DND-41 (cell line): ENCODE data around the gene EFEMP2.
A peak's percentile ranks its signal among the peaks of the same experiment; 100 is the strongest.

Source experiments
- ATAC-seq: fragments of 200-7000 bp; cut with Tn5 transposase; 3 replicates; pipeline ENCODE4 v1.9.1; 2021; ENCODE audit warnings: low read depth; ENCODE audit not compliant: insufficient read depth
- DNase-seq: peaks from one replicate; pipeline ENCODE4 v3.0.0-alpha.2; 2020
- H2AFZ ChIP-seq: 2 replicates; pipeline ENCODE4 v1.6.0; 2012; ENCODE audit warnings: low read depth, low read length
- H3K27ac ChIP-seq: 2 replicates; pipeline ENCODE4 v1.5.1; 2012; ENCODE audit warnings: low read length, inconsistent platforms
- H3K27me3 ChIP-seq: fragments of 200-600 bp; sonication (generic); 2 replicates; pipeline ENCODE4 v1.6.0; 2012; ENCODE audit warnings: low read length, mild to moderate bottlenecking, inconsistent platforms; ENCODE audit not compliant: insufficient read depth, poor library complexity
- H3K36me3 ChIP-seq: 2 replicates; pipeline ENCODE4 v1.5.1; 2012; ENCODE audit warnings: low read length, inconsistent platforms; ENCODE audit not compliant: insufficient read depth
- H3K4me1 ChIP-seq: 2 replicates; pipeline ENCODE4 v1.5.1; 2012; ENCODE audit warnings: mild to moderate bottlenecking, low read length; ENCODE audit not compliant: insufficient read depth
- H3K4me2 ChIP-seq: 2 replicates; pipeline ENCODE4 v1.6.0; 2012; ENCODE audit warnings: mild to moderate bottlenecking, moderate library complexity, low read length, inconsistent platforms; ENCODE audit not compliant: insufficient read depth
- H3K4me3 ChIP-seq, 2 experiments: fragments of 200-600 bp in 1 of 2; shearing (Covaris generic) in 1 of 2; 2 replicates each; pipeline ENCODE4 v1.5.1; 2012 to 2016; ENCODE audit warnings: inconsistent platforms in 2 of 2, low read length in 2 of 2, mild to moderate bottlenecking in 2 of 2, low read depth in 1 of 2, moderate library complexity in 1 of 2
- H3K79me2 ChIP-seq: 2 replicates; pipeline ENCODE4 v1.6.0; 2012; ENCODE audit warnings: low read length, inconsistent platforms; ENCODE audit not compliant: insufficient read depth
- H3K9ac ChIP-seq: 2 replicates; pipeline ENCODE4 v1.6.0; 2012; ENCODE audit warnings: low read depth, mild to moderate bottlenecking, inconsistent platforms, low read length, moderate library complexity
- H3K9me3 ChIP-seq: 2 replicates; pipeline ENCODE4 v1.5.1; 2012; ENCODE audit warnings: low read length, moderate library complexity, mild to moderate bottlenecking, inconsistent platforms; ENCODE audit not compliant: insufficient read depth, severe bottlenecking
- H4K20me1 ChIP-seq: 2 replicates; pipeline ENCODE4 v1.6.0; 2012; ENCODE audit warnings: low read length; ENCODE audit not compliant: insufficient read depth
- EZH2 ChIP-seq: IDR thresholded peaks from 3 replicates; pipeline ENCODE4 v1.6.1; 2012; ENCODE audit warnings: borderline replicate concordance, low read depth, mild to moderate bottlenecking, moderate library complexity, low read length, inconsistent platforms; ENCODE audit not compliant: severe bottlenecking
- TF ChIP-seq, protein P1 (sequence below): IDR thresholded peaks from 2 replicates; pipeline ENCODE4 v1.5.1; 2012; ENCODE audit warnings: borderline replicate concordance, low read length, moderate library complexity, mild to moderate bottlenecking; ENCODE audit not compliant: poor library complexity, severe bottlenecking; ENCODE audit errors: extremely low read depth

Gene EFEMP2

DNA sequence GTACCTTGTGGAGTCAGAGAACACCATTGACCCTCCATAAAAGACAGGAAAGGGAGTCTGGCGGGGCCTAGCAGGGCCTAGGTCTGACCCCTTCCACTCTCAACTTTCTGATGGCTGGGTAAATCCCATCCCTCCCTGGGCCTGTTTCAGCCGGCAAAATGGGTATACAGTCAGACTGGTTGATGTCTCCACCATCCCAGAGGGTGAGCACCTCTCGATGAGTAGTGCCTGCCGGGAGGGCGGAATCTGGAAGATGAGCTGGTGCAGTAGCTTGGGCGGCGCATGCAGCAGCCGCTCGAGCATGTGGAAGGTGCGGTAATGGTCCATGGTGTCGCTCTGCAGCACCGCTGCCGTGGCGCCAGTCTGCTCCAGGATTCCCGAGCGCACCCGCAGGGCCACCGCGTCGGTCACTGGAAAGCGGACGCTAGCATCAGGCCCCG is 15.1 kb upstream of the EFEMP2 start:
- DNase-seq: peak; percentile 32
- peak overlapping the region; percentile 95 for H2AFZ ChIP-seq
- ATAC-seq: no peak

DNA sequence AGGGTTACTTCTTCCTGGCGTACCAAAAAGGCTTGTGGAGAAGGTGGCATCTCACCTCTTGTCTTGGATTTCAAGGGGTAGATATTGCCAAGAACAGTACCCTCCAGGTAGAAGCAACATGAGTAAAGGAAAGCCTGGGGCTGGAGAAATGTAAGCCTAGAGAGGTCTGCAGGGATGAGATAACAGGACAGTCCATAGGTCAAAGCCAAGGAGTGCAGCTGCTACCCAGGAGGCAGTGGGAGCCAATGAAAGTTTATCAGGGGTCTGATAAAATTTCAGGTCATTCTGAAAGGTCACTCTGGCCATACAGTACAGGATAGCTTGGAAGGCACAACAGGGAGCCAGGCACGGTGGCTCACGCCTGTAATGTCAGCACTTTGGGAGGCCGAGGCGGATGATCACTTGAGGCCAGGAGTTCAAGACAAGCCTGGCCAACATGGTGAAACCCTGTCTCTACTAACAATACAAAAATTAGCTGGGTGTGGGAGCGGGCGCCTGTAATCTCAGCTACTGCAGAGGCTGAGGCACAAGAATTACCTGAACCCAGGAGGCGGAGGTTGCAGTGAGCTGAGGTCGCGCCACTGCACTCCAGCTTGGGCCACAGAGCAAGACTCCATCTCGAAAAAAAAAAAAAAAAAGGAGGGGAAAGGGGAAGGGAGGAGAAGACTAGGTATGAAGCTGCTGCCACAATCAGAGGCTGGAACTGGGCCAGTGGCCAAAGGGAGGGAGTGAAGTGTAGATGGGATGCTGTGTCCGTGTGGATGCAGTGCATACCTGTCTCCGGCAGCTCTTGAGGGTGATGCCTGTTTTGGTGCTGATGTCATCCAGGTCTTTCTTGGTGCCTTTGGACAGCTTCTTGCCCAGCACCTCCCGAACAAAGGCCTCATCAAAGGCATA is 14.5 kb upstream of the EFEMP2 start:
- no peaks in the 10 kb centered on the region for H3K27me3 ChIP-seq
- DNase-seq: no peak
- peaks cover 34% of the 10 kb centered on the region for H3K79me2 ChIP-seq
- no peak for ATAC-seq
- peaks cover 70% of the 10 kb centered on the region for H3K4me1 ChIP-seq
- peaks cover 56% of the 10 kb centered on the region for H3K36me3 ChIP-seq
- H3K4me2 ChIP-seq: peak overlapping the region; percentile 96
- TF ChIP-seq EZH2: no peak
- TF ChIP-seq, protein P1, sequence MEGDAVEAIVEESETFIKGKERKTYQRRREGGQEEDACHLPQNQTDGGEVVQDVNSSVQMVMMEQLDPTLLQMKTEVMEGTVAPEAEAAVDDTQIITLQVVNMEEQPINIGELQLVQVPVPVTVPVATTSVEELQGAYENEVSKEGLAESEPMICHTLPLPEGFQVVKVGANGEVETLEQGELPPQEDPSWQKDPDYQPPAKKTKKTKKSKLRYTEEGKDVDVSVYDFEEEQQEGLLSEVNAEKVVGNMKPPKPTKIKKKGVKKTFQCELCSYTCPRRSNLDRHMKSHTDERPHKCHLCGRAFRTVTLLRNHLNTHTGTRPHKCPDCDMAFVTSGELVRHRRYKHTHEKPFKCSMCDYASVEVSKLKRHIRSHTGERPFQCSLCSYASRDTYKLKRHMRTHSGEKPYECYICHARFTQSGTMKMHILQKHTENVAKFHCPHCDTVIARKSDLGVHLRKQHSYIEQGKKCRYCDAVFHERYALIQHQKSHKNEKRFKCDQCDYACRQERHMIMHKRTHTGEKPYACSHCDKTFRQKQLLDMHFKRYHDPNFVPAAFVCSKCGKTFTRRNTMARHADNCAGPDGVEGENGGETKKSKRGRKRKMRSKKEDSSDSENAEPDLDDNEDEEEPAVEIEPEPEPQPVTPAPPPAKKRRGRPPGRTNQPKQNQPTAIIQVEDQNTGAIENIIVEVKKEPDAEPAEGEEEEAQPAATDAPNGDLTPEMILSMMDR: no peak
- H3K27ac ChIP-seq: peak overlapping the region; percentile 83
- no peaks in the 10 kb centered on the region for H3K9me3 ChIP-seq
- peak overlapping the region; percentile 42 to 71; a peak in 3 of 4 replicates for H3K4me3 ChIP-seq
- peaks cover 24% of the 10 kb centered on the region for H4K20me1 ChIP-seq
- no peak overlapping the region for H2AFZ ChIP-seq
- H3K9ac ChIP-seq: peak overlapping the region; percentile 75

More for the DNA sequence above, 15.1 kb upstream of the EFEMP2 start:
- Histone ChIP-seq H3K79me2 (peaks cover 34% of the 10 kb centered on the region), H3K27ac (peak overlapping the region; percentile 83), H3K9me3 (no peaks in the 10 kb centered on the region), H3K4me3 (peak overlapping the region; percentile 42 to 71), H3K9ac (peak overlapping the region; percentile 75), H3K27me3 (no peaks in the 10 kb centered on the region), H3K4me1 (peaks cover 77% of the 10 kb centered on the region), H3K4me2 (peak overlapping the region; percentile 96), H3K36me3 (peaks cover 49% of the 10 kb centered on the region), H4K20me1 (peaks cover 30% of the 10 kb centered on the region)
- TF ChIP-seq, protein P1: no peak
- no peak for TF ChIP-seq EZH2

DNA sequence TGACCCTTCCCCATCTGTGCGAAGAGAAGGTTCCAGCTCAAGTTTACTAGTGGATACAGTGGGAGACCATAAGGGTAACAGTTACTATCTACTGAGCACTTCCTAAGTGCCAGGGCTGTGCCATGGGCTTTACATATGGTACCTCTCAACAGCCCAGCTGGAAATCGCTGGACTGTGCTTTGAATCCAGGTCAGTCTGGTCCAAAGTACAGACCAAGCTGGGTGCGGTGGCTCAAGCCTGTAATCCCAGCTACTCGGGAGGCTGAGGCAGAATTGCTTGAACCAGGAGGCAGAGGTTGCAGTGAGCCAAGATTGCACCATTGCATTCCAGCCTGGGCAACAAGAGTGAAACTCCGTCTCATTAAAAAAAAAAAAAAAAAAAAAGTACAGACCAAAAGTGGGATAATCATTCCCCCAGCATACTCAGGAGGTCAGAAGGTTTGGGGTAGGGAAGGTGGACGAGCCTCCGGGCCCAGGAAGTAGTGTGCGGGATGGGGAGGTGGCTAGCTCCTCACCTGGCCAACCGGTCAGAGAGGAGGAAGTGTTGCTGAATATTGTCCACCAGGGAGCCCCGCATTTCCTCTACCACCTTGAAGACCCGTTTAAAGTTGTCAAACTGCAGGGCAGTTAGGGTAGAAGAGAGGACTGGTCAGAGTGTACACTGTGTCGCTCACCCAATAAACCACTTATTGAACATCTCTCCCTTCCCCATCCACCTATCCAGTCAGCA is 13.4 kb upstream of the EFEMP2 start:
- peaks cover 23% of the 10 kb centered on the region for H3K79me2 ChIP-seq
- H3K27me3 ChIP-seq: no peaks in the 10 kb centered on the region
- no peak overlapping the region for H3K9ac ChIP-seq
- DNase-seq (no peak), ATAC-seq (no peak)
- peaks cover 13% of the 10 kb centered on the region for H4K20me1 ChIP-seq
- no peak overlapping the region for H2AFZ ChIP-seq
- no peak overlapping the region for H3K27ac ChIP-seq
- H3K4me3 ChIP-seq: no peak overlapping the region
- no peaks in the 10 kb centered on the region for H3K9me3 ChIP-seq
- H3K4me1 ChIP-seq: peaks cover 59% of the 10 kb centered on the region
- TF ChIP-seq, protein P1: no peak
- no peak for TF ChIP-seq EZH2
- H3K4me2 ChIP-seq: no peak overlapping the region
- H3K36me3 ChIP-seq: peaks cover 57% of the 10 kb centered on the region
